ENCODE results near the gene GAB4.

Gene GAB4

DNA sequence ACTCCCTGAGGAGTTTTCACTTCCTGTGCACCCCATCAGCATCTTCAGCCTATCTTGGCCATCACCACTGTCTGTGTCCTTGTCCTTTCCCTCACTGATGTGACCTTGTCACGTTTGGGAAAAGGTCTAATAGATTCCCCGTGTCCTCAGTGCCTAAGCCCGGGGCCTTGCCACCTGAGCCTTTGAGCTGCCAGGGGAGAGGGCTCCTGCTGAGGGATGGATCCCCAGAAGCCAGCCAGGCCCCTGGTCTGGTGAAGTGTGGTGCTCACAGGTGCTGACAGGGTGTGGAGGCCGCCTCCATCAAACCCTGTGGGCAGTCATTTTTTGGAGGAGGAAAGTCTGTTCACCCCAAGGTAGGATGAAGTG, 47.2 kb downstream of the GAB4 start:
- no peak for DNase-seq (ENCODE audit: low read depth)
- TF ChIP-seq, protein P1, sequence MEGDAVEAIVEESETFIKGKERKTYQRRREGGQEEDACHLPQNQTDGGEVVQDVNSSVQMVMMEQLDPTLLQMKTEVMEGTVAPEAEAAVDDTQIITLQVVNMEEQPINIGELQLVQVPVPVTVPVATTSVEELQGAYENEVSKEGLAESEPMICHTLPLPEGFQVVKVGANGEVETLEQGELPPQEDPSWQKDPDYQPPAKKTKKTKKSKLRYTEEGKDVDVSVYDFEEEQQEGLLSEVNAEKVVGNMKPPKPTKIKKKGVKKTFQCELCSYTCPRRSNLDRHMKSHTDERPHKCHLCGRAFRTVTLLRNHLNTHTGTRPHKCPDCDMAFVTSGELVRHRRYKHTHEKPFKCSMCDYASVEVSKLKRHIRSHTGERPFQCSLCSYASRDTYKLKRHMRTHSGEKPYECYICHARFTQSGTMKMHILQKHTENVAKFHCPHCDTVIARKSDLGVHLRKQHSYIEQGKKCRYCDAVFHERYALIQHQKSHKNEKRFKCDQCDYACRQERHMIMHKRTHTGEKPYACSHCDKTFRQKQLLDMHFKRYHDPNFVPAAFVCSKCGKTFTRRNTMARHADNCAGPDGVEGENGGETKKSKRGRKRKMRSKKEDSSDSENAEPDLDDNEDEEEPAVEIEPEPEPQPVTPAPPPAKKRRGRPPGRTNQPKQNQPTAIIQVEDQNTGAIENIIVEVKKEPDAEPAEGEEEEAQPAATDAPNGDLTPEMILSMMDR (IDR thresholded peaks at IDR 0.05; ENCODE audit: insufficient read depth, low read depth, low read length, missing control alignments) = no peak
- H3K4me3 ChIP-seq (ENCODE audit: low read depth, low read length) = no peak overlapping the region

DNA sequence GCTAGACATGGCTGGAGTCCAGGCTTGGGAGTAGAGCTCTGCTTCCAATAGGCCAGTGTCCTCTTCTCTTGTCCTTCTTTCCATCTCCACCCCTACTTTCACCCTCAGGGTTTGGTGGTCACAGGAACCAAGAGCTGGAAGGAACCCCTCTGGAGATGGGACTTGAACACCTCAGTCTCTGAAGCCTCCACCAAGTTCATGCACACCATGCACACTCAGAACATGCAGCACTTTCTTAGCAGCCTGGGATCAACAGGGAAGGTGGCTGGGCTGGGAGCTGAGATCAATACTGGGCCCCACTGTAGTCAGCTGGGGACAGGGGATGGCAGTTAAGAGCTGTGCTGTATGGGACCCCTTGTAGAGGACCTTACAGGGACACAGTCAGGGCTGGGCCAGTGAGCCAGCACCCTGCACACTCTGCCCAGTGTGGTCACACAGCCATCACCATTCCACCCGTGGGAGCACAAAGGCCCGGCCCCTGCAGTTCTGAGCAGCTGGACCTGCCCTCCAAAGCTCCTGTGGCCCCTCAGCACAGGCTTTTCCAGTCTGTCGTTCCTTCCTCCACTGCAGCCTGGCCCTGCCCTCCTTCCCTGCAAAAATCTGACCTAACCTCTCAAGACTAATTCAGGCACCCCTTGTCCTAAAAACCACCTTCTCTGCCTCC, 47.7 kb downstream of the GAB4 start:
- no peak for DNase-seq (ENCODE audit: low read depth)
- no peak overlapping the region for H3K4me3 ChIP-seq (ENCODE audit: low read depth, low read length)
- TF ChIP-seq, protein P1 (IDR thresholded peaks at IDR 0.05; ENCODE audit: insufficient read depth, low read depth, low read length, missing control alignments) = no peak

DNA sequence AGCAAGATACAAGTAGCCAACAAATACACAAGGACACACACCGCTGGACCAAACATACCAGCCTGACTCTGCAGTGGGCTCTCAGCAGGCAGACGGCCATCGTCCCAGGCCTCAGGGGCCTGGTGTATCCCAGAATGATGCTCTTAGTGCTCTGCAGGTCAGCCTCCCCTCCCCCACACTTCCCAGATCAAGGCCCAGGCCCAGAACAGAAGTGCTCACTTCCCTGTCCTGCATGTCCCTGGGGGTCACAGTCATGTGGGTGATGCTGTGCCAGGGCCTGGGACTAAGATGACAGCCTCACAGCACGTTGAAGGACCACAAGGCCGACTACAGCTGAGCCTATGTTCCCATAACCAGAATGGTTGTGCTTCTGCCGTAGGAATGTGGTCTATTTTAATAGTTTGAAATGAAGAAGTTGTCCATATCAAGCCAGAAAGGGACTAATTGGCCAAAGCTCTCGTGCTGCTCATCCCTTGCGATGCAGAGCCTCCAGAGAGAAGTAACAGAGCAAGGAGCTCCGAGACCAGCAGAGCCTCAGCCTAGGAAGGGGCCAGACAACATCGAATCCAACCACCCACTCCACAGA, 48.6 kb downstream of the GAB4 start:
- no peak overlapping the region for H3K4me3 ChIP-seq (ENCODE audit: low read depth, low read length)
- TF ChIP-seq, protein P1 (IDR thresholded peaks at IDR 0.05; ENCODE audit: insufficient read depth, low read depth, low read length, missing control alignments) = no peak
- no peak for DNase-seq (ENCODE audit: low read depth)

DNA sequence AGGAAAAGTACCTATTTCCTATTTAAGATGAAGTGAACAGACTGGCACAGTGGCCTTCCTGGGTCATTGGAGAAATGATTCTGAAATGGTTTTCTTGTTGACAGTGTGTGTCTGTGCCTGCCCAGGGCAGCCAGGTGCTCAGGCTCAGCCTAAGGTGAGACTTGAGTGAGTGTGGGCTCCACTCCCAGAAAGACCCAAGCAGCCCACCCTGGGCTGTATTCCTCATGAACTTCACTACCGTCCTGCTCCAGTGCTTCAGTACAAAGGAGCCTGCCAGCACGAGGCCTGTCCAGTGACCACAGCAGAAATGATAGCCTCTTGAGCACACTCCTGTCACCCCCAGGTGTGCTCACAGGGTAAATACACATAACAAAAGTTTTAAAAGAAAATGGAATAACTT, 49.5 kb downstream of the GAB4 start:
- TF ChIP-seq, protein P1 (IDR thresholded peaks at IDR 0.05; ENCODE audit: insufficient read depth, low read depth, low read length, missing control alignments) = no peak
- no peak overlapping the region for H3K4me3 ChIP-seq (ENCODE audit: low read depth, low read length)
- DNase-seq (ENCODE audit: low read depth) = no peak

DNA sequence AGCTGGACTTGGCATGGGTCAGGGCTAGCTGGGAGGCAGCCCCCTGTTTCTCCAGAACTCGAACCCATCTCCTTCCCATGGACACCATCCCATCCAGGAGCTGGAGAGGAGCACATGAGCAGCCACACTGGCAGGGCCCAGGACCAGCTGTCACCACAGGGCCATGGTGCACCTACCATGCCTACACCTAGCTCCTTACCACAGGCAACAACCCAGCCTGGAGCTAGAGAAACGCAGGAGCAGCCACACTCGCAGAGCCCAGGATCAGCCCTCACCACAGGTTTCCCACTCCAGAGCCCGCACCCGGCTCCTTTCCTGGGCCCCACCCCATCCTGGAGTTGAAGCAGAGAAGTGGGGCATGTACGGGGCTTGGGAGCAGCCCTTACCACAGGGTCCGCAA, 50.2 kb downstream of the GAB4 start:
- no peak overlapping the region for H3K4me3 ChIP-seq (ENCODE audit: low read depth, low read length)
- TF ChIP-seq, protein P1 (IDR thresholded peaks at IDR 0.05; ENCODE audit: insufficient read depth, low read depth, low read length, missing control alignments) = no peak
- no peak for DNase-seq (ENCODE audit: low read depth)

DNA sequence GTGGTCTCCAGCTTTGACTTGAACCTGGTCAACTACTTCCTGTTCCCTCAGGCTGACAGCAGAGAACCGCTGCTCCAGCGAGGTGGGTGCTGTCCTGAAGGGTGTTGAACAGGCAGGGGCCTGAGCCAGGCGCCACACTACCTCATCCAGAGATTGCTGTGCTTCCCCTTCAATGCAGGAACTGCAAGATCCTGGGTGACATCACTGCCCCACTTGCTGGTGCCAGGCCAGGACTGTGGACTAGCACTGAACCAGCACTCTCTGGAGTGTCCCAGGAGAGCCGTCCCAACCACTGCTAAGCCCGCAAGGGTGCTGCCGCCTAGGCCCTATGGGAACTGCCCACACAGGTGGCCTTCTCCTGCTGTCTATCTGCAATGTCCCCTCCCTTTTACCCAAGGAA, 51.7 kb downstream of the GAB4 start:
- TF ChIP-seq, protein P1 (IDR thresholded peaks at IDR 0.05; ENCODE audit: insufficient read depth, low read depth, low read length, missing control alignments) = no peak
- H3K4me3 ChIP-seq (ENCODE audit: low read depth, low read length) = no peak overlapping the region
- DNase-seq (ENCODE audit: low read depth) = no peak

Data from GM12865 (cell line).